Stimulated activated naive CD4-positive, alpha-beta T cell (primary cell): ENCODE measurements around the gene KCTD18.

Experiments used
- DNase-seq, 6 experiments: peaks; one replicate each; lab custom pipeline; 2025; lab: John Stamatoyannopoulos, UW

Gene KCTD18

DNA sequence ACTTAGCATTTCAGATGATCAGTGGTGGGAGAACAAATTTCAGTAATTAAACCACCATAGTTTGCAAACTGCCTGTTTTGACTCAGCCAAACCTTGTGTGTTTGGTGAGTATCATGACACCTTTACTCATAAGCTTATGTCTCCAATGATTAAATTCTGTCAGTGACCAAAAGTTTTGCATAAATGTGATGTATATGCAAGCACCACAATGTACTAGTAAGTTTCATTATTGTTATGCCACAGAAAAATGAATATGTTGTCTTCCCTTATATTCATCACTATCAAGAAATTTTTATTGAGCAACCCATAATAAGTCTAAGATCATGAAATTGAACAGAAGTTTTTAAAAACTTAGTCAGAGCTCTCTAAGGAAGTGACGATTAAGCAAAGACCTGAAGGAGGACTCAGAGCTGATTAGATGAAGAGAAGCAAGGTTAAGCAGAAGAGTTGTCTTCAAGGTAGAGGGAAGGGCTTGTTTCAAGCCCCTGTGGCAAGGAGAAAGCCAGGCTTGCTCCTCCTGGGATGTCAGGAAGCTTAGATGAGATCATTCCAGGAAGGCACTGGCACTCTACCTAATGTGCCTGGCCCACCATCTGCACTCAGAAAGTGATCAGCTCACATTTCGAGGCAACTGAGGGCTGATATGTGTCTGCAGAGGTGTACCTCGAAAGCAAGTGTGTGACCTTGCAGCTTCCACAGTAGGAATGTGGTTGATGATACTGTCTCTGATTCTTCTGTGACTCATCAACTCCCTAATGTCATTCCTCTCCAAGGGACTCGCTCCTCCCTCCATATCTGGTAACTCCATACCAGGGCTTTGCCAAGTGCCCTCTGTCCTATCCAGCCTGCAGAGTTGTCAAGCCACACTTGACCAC lies 54.7 kb downstream of the KCTD18 start:
- DNase-seq, result no peak

DNA sequence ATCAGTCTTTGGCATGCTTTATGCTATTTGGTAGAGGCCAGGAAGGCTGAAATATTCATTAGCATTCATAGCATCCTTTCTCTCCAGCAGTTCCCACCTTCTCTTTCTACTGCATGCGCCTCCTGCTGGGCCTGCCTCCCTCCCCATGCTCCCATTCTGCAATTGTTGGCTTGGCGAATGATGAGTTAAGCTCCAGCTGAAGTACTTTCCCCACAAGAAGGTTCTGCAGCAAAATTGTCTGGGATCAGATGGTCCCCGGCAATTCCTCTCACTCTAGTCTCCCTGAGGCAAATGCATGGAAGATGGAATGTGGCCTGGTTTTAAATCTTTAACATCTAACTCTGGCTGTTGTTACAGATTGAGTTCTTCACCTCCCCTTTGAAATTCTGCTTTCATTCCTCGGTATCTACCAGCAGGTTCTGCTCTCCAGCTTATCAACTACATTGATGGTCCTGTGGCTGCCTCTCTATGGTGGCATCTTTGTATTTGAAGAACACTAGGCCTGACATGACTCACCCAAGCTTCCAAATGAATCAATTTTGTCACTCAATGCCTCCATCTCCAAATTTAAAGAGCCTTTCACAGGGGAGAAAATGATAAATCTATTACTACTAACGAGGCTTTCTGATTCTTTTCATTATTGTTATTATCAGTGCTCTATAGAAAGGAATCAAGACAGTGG lies 55.9 kb downstream of the KCTD18 start:
- DNase-seq, result no peak

DNA sequence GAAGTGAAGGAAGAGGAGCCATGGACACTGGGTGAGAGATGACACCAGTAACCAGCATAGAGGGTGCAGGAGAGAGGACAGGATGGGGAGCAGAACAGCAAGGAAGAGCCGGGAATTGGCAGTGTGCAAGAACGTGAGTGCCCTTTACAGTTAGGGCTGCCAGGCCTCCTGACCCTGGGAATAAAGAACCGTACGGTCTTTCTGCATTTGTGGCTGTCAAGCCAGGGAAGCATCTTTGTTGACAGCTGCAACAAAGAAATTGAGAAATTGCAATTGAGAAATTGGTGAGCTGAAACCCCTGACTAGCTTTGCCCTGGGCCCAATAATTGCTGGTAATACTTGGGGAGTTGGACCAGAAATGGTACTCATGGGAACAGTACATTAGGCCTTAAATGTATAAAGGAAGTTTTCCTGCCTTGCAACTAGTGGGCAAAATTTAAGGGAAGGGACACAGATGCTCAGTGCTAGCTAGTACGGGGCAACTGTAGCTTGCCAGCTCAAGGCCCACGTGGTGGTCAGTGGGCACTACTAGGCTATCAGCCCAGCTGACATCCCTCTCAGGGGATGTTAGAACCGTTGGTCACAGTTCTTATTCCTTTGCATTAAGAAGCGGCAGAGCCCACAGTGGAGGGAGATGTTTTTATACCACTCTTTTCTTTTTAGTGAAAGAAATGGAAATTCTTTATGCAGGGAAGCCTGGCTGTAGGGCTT lies 56.6 kb downstream of the KCTD18 start:
- DNase-seq, result no peak

DNA sequence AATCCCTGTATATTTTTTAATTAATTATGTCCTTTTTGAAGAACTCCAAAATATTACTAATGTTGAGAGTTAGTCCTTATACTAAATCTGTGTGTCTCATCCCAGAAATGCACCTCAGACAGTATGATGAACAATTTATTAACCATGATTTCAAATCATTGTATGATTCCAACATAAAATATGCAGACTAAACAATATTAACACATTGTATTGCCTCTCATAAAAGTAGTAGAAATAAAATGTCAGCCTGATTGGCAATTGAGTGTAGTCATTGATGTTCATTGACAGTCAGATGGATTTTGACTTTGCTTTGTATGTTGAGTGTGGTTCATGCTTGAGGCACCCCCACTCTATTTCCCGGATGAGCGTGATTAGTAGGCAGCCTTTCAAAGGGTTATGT lies 57.5 kb downstream of the KCTD18 start:
- DNase-seq, result no peak

DNA sequence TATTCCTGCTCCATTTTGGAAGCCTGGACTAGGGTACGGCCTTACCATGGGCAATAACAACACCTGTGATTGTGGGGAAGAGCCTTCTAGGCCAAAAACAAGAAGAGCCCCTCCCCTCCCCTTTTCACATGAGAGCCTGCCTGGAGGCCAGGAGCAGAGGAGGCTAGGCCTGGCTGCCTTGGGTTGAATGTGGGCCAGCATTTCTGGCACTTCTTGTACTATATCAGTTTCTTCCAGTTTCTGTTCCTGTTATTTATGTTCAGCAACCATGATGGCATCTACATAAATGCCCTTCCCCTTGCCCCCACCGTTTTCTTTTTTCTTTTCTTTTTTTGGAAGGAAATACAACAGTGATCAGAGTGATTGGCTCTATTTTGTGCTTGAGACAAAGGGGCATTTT lies 58.4 kb downstream of the KCTD18 start:
- DNase-seq, result no peak

DNA sequence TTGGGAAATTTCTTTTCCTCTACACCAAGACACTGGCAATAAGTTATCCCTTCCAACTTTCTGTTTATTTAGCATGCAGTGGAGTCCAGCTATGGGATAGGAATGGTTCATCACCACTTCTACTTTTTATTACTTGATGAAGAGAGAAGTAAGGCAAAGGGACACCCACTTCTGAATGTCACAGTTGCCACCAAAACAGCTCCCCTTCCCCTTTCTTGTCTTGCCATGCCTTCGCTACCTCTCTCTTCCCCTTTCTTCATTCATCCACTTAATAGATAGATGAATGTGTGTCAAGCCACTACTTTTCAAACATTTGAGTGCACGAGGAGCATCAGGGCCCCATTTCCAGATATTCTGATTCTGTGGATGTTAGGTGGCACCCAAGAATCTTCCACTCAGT lies 59.6 kb downstream of the KCTD18 start:
- no peak for DNase-seq

DNA sequence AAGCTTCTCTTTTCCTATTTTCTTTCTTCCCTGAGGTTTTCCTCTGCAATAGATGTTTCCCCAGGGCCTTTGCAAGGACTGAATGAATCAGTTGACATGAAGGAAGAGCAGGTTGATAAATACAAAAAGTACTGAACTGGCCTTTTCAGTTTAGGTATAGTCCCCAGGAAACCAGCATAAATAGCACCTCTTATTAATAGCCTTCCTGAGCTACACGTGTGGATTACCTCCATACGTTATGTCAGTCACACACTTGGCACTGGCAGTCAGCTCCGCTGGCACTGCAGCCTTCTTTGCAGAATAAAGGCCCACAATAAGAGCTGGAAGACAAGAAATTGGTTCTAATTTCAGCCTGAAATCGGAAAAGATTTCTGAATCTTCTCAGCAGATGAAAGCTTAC lies 60.7 kb downstream of the KCTD18 start:
- no peak for DNase-seq

DNA sequence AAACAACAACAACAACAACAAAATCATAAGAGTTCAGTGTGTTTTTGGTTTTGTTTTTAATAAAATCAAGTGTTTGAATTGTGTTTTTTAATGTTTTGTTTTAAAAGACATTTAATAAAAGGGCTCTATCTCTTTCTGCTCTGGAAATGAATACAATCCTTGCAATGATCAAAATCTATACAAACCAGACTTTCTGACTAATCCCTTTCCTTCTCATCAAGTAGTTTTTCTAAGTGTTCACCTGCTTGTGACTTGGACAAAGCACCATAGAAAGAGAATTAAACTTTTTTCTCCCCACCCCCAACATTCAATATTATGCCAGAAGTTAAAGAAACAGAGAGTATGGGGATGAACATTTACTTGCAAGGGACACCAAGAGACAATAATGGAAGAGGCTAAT lies 61.4 kb downstream of the KCTD18 start:
- no peak for DNase-seq

DNA sequence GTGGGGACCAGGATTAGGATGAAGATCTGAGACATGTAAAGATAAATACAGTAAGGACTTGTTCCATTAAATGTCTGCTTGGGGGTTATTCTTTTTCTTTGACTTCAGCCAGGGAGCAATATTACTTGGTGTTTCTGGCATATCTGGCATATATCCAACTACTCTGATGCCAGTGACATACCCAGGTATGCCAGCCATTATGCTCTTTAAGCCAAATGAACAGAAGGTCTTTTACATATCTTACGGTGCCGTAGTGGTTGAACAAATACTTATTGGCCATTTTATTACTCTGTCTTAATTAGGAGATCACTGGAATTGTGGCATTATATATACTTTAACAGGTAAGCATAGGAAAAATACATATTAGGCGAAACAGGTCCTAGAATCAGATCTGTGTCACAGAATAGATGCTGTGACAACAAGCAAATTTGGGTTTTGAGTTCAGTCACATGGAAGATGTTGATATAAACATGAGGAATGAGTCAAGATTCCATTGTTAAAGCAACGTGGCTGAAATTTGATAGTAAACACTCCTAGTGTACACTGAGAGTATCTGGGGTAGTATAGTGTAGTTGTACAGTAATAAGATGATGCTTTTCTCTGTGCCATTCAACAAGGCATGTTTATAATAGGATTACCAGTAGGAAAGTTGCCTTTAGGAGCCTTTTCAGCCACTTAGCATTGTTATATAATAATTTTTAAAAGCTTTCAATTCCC lies 62.6 kb downstream of the KCTD18 start:
- no peak for DNase-seq

DNA sequence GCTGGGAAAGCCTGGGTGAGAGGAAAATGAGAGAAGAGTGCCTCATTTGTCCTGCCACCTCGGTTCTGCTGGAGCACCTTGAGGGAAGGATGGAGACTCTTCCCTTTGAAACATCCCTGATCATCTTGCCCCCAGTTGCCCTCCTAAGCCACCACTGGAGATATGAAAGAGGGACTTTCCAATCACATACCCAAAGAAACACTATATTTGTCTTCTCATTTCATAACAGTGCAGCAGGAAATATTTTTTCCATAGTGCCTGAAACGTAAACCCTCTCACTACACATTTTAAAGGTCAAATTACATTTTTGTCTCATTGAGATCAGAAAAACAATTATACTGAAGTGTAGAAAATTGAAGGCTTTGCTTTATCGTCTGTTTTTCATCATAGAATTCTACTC lies 63.3 kb downstream of the KCTD18 start:
- DNase-seq, result no peak

DNA sequence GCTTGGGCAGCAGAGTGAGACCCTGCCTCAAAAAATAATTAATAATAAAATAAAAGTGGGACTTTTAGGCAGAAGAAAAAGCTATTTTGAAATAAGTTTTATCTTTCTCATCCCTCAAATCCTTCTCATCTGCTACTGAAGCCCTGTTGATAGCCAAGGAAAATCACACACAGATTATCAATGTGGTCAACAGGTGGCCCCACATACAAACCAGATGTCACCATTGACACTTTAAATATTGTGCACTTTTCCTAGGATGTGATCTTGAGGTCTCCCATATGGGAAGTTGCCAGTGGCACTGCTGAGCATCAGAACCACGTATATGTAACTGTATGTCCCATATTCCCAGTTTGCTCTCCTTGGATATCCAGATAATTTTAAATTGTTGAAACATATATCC lies 64.6 kb downstream of the KCTD18 start:
- DNase-seq, result no peak

DNA sequence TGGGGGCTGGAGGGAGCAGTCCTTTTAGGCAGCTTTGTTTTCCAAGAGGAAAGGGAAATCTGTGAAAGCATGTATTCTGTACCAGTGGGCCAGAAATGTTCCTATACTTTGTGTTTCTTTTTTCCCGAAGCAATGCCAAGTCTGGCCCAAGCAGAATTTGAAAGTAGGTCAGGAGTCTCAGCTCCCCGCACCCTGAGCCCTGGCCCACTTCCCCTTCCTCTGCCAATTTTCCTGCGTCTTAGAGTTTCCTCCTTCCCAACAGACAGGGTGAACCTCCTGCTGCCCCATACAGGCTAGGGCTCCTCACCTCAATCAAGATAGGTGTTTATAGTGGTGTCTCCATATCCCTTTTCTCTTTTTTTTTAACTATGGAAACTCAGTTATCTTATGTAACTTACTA lies 65.3 kb downstream of the KCTD18 start:
- no peak for DNase-seq

DNA sequence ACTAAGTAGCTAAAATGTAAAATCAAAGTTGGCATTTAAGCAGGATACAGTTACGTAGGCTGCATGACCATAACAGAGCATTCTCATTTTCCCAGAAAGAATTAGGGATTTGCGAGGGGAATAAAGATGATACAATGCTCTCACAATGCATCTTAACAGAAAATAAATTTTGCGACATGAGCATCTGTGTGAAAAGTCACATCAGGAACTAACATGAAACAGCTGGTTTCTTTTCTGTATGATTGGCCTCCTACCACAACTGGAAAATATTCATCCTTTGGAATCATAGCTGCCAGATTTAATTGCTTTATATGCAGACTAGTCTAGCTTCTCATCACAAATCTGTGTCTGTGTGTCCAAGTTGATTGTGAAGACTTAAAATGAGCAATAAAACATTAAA lies 66.0 kb downstream of the KCTD18 start:
- DNase-seq, result no peak

DNA sequence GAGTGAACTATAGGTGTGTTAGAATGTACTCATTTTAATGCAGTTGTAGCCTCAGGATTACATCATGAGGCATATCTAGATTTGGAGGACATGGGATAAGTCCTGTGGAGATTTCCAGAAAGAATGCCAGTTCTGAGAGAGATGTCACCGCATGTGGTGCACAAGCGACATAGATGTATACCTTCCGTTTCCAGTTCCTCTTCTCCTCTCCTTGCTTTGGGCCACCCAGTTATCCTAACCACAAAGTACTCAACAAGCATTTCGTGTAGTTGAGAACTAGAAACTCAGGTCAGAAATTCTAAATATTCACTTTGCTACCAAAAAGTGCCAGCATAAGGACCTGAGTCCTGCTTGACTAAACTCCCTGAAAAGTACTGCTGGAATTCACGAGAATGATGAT lies 66.5 kb downstream of the KCTD18 start:
- no peak for DNase-seq

DNA sequence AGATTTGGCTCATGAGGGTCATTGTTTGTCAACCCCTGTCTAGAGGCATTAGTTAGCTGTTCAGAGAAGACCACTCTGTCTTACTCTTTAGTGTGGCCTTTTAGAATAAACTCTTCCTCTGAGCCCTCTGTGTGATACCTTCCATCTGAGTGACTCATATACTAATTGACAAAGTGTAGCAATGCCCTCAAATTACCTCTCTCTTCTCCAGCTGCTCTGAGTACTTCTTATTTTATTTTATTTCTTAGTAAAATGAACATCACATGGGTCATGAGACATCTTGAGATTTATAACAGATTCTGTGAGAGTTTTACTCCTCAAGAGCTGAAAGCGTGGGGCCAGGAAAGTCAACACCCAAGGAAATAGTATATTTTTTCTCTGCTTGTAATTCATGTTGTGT lies 67.4 kb downstream of the KCTD18 start:
- DNase-seq, result no peak

DNA sequence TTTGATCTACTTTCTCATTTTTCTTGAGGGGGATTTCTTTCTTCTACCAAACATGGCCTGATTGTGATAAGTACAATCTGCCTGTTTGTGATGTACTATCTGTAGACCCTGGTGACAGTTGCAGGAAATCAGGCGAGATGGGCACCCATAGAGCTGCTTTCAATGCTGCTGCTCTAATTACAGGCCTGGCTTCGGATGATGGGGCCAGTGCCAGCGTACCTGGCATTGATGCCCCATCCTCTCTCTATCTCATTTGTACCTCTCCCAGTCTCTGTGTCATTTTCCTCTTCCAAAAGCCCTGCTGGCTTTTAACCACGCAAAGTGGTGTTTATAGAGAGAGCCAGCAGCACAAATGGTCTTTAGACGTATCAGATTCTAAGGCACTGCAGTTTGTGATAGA lies 69.9 kb downstream of the KCTD18 start:
- no peak for DNase-seq
